GM10847 (cell line): ENCODE results near the gene LBR.

ENCODE experiments used
- POLR2A ChIP-seq: IDR thresholded peaks from 2 replicates; pipeline ENCODE4 v1.6.1; 2011; ENCODE audit not compliant: insufficient read length; ENCODE audit errors: extremely low read depth

The LBR gene

DNA sequence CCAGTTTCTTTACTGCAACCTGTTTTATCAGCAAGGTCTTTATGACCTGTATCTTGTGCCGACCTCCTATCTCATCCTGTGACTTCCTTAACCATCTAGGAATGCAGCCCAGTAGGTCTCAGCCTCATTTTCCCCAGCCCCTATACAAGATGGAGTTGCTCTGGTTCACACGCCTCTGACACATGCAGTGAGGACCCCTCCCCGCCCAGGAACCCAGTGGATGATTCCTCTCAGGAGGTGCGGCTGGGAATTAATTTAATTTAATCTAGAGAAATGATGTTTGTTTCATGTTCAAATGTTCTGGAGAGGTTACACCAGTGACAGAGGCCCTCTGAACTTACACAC, 39.0 kb upstream of the LBR start:
- no peak for TF ChIP-seq POLR2A

DNA sequence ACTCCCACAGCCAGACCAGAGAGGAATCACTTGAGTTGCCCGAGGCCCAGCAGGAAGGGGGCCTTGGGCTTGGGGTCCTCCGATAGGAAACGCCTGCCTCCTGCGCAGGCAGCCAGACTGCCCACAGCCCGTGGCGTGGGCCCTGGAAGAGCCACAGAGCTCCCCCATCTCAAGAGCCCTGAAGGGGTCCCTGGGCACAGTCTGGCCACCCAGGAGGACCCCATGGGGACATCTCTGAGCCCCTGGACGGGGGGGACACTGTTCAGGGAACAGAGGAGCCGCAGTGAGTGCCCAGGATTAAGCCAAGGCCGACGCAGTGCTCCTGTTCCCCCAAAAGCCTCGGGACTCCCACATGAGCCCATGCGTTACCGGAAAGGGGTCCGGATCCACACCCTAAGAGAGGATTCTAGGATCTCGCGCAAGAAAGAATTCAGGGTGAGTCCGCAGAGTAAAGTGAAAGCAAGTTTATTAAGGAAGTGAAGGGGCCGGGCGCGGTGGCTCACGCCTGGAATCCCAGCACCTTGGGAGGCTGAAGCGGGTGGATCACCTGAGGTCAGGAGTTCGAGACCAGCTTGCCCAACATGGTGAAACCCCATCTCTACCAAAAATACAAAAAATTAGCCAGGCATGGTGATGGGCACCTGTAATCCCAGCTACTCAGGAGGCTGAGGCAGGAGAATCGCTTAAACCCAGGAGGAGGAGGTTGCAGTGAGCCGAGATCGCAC, 38.1 kb upstream of the LBR start:
- no peak for TF ChIP-seq POLR2A

DNA sequence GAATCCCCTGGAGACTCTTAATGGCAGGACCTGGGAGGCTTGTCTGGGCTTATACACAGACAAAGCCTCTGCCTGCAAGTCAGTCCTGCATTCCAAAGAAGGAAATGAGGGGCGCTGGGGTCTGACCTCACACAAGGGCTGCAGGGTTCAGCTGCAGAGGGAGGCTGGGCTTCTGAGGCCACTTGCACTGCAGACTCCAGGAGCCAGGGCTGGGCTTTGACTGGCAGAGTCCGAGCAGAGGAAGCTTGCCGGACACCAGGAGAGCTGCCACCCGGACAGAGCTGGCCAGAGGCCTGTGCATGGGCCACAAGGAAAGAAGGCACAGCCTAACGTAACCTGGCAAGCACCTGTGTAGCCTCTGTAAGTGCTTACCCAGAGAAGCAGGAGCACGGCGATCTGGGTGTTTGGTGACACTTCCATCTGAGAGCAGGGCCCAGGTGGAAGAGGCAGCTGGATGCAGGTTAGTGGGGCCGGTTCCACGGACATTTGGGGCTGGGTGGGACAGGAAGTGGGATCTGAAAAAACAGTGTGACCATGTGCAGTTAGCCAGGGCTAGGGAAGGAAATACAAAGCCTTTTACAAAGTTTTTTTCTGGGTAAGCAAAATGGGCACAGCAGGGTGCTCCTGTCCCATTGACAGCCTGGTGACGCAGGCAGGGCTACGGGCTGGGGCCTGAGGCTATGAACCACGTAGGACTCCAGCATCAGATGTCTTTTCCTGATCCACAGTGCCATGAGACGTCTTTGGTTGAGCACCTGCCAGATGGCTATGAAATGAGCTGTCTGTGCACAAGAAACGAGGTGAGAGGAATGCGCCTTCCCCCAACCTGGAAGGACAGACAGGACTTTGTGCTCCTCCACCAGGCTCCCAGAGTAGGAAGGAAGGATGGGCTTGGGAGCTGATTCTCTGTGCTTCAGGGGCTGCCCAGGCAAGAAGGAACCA, 37.3 kb upstream of the LBR start:
- no peak for TF ChIP-seq POLR2A

DNA sequence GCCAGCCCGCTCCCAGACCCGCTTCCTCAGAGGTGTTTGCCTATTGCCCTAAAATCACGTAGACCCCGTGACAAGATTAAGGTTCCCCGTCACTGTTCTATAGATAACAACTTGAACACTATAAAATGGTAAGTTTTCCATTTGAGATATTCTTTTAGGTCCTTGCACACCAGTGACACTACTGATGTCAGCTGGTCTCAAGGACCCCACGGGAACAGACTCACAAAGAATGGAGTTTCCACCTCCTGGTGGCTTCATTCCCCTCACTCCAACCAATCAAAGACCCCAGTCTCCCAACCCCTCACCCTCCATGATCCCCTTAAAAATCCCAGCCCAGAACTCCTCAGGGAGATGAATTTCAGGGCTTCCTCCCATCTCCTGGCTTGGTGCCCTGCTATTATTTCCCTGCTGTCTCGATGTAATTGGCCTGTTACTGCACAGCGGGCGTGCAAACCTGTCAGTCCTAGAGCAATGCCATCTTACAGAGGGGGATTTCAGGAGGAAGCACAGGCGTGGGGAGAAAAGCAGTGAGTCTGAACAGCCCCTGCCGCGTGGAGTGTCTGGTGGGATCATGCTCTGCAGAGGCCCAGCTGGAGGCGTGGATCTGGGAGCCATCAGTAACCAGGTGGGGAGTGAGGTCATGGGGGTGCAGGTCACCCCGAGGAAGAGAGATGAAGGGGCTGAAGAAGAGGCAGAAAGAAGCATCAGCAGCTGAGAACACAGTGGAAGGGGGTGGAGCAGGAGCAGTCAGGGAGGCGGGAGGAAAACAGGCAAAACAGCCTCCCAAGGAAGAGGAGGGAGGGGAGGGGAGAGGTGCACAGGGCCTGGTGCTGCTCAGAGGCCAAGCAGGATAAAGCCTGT, 35.1 kb upstream of the LBR start:
- no peak for TF ChIP-seq POLR2A

DNA sequence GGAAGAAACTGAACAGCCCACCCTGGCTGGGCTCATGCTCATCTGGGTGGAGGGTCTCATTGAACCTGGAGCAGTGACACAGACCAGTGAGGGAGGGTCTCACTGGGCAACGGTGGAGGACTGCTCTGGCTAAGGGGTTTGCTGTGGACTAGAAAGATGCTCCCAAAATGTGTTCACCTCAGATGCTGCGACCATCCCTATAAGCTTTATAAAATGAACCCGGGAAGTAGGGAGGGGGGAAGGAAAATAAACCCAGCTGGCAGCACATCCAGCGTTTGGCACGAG, 34.5 kb upstream of the LBR start:
- TF ChIP-seq POLR2A: no peak

DNA sequence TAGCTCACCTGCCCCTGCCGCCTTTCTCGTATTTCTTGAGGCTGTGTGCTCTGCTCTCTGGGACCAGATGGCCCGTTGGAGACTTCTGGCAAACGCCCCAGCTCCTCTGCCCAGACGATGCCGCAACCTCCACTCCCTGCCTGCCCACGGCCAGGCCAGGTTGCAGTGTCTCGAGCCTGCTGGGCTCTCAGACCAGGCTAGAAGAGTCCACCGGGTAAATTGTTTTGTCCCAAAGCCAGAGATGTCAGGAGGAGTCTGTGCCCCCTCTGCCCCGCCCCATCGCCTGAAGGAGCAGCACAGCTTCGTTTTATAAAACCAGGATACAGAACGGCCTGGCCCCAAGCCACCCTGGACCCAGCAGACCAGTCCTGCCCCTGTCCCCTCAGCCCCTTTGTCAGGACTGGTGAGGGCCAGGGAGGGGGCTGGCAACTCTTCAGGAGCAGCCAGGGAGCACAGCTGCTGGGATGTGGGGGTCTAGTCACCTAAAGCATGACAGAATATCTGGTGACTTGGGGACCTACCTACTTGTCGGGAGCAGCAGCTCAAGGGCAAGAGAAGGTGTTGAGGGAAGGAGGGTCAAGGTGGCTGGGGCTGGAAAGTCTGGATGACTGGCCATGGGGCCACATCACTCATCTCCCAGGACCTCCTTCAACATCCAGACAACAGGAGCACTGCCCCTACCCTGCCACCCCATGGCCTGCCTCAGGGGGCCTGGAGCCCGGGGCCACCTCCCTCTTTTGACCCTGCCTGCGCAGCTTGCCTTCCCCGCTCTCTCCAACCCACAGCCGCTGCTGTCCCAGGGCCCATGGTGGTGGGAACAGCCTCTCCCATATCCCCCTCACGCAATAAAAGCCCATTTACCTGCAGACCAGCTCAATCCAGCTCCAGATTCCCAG, 33.9 kb upstream of the LBR start:
- TF ChIP-seq POLR2A: no peak

DNA sequence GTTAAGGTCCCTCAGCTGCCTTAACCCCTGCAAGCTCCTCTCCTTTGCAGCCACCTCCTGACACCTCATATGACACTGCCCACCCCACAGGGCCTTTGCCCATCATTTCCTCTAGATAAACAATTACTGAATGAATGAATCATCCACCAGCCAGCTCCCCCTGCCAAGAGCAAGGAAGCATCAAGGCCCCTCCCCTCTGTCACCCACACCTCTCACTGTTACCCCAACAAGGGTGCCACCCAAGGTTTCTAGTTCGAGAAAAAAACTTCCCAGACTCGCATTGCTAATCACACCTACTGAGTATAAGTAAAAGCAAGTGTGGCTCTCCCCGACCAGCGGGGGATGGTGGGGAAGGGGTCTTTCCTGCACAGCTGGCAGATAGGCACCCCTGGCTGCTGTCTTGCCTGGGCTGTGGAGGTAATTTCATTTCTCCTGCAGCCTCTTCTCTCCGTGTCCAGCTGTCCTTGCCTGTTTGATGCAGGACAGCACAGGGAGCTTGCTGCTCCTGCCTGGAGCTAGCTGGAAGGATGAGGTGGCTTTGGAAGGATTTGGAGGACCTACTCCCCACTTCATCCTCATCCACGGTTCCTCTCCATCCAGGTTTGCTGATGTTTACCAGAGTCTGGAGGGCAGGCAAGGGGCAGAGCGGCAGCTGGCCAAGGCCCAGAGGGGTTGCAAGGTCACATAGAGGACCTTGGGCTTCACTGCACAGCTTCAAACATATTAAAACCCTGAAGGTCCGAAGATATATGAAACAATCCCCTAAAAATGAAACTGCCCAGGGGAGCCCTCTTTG, 33.1 kb upstream of the LBR start:
- no peak for TF ChIP-seq POLR2A

DNA sequence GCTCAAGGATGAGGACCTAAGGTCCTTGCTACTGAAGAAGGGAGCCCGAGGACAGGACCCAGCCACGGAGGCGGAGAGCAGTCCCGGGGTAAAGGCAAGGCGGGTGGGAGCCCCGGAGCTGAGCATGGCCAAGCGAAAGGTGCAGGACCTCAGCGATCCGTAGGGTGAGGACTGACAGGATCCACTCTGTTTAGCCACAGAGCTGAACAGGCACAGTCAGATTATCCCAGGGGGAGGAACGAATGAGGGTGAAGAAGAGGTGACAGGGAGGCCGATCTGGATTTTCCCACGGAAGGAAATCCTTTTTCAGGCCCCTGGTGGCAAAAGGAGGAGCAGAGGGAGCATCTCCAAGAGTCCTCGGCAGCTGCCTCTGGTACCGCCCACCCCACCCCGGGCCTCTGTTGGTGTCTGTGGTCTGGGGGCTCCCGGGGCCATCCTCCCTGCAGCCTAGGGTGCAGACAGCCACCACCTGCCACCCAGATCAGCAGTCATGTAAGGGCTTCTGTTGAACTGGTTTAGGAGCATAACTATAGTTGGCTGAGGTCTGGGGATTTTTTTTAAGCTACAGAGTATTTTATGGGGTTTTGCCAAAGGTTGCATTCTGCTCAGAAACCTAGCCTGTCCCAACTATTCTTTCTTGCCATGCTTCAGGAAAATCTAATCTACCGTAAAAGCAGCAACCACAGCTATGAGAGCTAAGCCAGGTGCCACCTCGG, 32.3 kb upstream of the LBR start:
- no peak for TF ChIP-seq POLR2A

DNA sequence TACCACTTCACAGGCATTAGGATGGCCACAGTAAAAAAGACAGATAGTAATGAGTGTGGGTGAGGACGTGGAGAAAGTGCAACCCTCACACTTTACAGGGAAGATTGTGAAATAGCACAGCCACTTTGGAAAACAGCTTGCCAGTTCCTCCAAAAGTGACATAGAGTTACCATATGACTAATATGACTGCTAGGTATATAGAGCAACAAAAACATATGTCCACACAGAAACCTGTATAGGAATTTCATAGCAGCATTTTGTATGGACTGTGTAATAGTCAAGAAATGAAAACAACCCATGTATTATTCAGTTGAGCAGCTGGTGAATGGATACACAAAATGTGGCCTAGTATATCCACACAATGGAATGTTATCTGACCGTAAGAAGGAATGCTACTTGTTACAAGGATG, 30.4 kb upstream of the LBR start:
- TF ChIP-seq POLR2A: no peak

DNA sequence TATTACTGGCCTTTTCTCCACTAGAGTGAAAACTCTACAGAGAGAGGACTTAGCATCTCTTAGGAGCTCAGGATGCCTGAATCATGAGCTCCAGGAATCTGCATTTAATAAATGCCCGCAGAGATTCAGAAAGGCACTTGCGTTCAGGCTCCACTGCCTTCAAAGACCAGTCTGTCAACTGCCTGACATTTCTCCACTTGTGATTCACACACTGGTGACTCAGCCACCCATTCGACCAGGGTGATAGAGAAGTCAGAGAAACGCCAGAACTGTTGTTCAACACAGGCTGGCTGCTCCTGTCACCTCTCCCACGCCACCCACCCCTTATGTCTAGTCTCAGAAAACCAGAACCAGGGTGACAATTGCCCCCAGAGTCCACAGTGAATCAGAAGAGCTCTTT, 26.9 kb upstream of the LBR start:
- TF ChIP-seq POLR2A: no peak

DNA sequence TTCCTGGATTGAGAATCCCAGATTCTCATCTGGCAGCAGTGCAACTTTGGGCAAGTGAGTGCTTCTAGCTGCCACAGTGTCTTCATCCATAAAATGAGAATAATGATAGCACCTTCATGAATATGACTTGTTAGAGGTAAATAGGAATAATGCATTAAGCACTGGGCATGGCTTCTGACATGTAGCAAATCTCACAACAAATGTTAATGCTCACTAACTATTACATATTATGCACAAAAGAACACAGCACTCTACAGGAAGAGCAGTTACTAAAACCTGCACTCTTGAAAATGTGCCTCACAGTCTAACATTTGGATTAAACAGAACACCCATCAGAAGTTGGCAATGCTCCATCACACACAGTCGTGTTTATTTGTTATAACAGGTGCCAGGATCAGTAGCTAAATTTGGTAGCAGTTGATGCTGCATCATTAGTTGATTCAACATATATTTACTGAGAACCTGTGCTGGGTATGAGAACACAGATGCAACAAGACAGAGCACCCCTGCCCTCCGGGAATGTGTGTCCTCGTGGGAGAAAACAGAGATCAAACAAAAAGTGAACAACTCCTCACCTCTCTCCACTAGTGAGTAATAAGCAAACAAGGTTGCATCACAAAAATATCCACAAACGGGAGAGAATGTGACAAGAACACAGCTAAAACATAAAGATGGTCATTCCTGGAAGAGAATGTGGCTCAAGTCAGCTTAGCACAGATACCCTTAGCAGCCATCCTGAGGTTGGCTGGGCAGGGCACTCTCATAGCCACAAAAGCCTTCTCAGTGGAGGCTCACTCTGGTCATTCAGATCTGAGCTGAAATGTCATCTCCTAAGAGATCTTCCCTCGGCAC, 26.2 kb upstream of the LBR start:
- TF ChIP-seq POLR2A: no peak

DNA sequence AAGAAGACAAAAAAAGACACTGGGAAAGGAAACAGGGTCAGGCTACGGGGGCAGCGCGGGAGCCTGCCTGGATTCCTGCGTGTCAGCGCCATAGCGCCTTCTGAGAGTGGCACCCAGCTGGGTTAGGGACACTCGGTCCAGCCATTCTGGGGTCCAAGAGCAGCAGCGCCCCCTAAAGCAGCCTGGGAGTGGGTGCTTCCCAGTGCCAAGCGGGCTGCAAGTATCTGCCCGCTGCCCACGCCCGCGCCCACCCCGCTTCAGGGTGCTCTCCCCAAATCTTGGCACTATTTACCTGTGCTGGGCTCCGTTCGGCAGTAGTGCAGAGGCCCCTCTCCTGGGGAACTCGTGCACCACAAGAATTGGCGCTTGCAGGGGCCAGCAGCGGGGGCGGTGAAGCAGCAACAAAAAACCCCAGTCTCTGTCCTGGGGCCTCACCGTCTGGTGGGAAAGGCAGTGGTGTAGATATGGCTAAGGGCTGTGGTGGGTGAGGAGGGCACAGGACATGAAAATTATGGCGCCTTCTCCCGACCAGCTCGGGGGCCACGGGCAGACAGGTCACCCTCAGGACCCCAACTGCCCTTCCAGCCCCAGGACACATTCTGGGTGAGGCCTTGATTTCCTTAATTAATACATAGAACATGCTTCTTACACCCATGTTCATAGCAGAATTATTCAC, 24.1 kb upstream of the LBR start:
- TF ChIP-seq POLR2A: no peak
